ENCODE data around the gene SEPHS2. TPM values are rescaled to one million over a fixed set of nuclear protein-coding genes. Genes with fewer than 3 reads are reported as not detected.

The SEPHS2 gene
- total RNA-seq, 3 donors from 2014 or later (not counting 1 experiment from before 2014, with no cell fraction given) = 25.5 to 37.6 (median 35.0) TPM

DNA sequence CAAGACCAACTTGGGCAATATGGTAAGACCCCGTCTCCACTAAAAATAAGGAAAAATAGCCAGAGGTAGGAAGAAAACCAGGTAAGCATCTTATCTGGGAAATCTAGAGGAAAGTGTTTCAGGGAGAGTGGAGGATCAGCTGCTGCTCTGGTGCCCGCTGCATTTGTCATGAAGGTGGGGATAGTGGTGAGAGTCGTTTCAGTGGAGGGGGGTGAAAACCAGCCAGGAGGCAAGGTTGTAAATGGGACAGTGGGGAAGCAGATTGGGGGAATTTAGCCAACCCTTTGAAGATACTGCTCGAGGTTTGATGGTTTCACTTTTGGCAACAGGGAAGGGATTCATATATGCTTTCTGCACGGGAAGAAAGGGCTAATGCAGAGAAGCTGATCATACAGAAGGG lies 24.7 kb downstream of the SEPHS2 start:
- H3K27me3 Mint-ChIP-seq (ENCODE audit: low read depth in 2 of 2) = no peaks in the 10 kb centered on the region
- no peak overlapping the region for H3K4me3 Mint-ChIP-seq
- intact Hi-C loops (cut with micrococcal nuclease) = no loop called here
- Histone ChIP-seq H3K4me3 (ENCODE audit: low read length) (no peak overlapping the region), H3K4me1 (ENCODE audit: control insufficient read depth, insufficient read depth, low read length) (peaks cover 13% of the 10 kb centered on the region), H3K27me3 (ENCODE audit: control insufficient read depth, insufficient read depth, low read length) (no peaks in the 10 kb centered on the region), H3K36me3 (ENCODE audit: control insufficient read depth, insufficient read depth, low read length) (peaks cover 22% of the 10 kb centered on the region), H3K27ac (ENCODE audit: low read length) (no peak overlapping the region), H3K9me3 (ENCODE audit: control insufficient read depth, insufficient read depth, low read length) (no peaks in the 10 kb centered on the region)
- no peak for ATAC-seq
- peaks cover 10 to 13% of the 10 kb centered on the region in 2 donors for H3K4me1 Mint-ChIP-seq
- H3K9me3 Mint-ChIP-seq = no peaks in the 10 kb centered on the region
- DNase-seq = no peak
- H3K36me3 Mint-ChIP-seq = no peaks in the 10 kb centered on the region
- 79% methylated on average over 5 of the region's 5 CpGs for WGBS (ENCODE audit: insufficient coverage)
- TF ChIP-seq, protein P1, sequence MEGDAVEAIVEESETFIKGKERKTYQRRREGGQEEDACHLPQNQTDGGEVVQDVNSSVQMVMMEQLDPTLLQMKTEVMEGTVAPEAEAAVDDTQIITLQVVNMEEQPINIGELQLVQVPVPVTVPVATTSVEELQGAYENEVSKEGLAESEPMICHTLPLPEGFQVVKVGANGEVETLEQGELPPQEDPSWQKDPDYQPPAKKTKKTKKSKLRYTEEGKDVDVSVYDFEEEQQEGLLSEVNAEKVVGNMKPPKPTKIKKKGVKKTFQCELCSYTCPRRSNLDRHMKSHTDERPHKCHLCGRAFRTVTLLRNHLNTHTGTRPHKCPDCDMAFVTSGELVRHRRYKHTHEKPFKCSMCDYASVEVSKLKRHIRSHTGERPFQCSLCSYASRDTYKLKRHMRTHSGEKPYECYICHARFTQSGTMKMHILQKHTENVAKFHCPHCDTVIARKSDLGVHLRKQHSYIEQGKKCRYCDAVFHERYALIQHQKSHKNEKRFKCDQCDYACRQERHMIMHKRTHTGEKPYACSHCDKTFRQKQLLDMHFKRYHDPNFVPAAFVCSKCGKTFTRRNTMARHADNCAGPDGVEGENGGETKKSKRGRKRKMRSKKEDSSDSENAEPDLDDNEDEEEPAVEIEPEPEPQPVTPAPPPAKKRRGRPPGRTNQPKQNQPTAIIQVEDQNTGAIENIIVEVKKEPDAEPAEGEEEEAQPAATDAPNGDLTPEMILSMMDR (IDR thresholded peaks at IDR 0.05) = no peak
- H3K27ac Mint-ChIP-seq = no peak overlapping the region

DNA sequence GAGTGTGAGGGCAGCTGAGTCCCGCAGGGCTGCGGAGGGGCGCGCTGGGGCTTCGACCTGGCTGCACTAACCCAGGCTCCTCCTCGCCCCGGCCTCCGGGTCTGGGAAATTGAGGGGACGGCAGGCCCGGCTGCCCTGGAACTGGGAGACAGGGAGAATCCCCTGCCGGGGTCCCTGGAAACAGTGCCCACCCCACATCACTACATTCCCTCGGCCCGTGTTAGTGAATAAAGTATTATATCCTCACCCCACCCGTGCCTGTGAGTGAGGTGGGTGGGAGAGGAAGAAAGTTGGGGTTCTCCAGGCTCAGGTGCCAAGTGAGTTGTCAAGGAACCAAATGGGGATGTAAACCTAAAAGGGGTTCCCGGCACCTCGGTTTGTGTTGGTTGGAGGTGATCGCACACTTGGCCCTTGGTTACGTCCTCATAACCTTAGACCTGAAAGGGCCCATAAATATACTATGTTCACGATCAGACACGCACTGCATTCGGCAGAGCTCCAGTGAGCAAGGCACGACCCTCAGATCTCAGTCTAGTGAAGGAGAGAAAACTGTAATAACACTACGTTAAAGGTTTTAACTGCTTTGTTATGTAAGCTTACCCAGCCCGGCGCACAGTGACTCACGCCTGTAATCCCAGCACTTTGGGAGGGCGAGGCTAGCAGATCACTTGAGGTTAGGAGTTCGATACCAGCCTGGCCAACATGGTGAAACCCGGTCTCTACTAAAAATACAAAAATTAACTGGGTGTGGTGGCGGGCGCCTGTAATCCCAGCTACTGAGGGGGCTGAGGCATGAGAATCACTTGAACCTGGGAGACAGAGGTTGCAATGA lies 27.1 kb downstream of the SEPHS2 start:
- intact Hi-C loops (cut with micrococcal nuclease) = loop anchor here (5.0 kb wide), 1 partner anchor 46 kb away; the partner anchor contains the start of genes MYL11 and TBC1D10B
- DNase-seq (peak in 1 of 2 donors; percentile 34), ATAC-seq (no peak)
- peaks cover 11 to 14% of the 10 kb centered on the region in 2 donors for H3K4me1 Mint-ChIP-seq
- peaks cover 8% of the 10 kb centered on the region for H3K36me3 ChIP-seq (ENCODE audit: control insufficient read depth, insufficient read depth, low read length)
- no peaks in the 10 kb centered on the region for H3K9me3 ChIP-seq (ENCODE audit: control insufficient read depth, insufficient read depth, low read length)
- no peaks in the 10 kb centered on the region for H3K9me3 Mint-ChIP-seq
- H3K36me3 Mint-ChIP-seq = no peaks in the 10 kb centered on the region
- peak overlapping the region; percentile 45 to 81 for H3K27ac Mint-ChIP-seq
- H3K4me1 ChIP-seq (ENCODE audit: control insufficient read depth, insufficient read depth, low read length) = peaks cover 13% of the 10 kb centered on the region
- H3K4me3 ChIP-seq (ENCODE audit: low read length) = peak overlapping the region; percentile 32
- no peaks in the 10 kb centered on the region for H3K27me3 Mint-ChIP-seq (ENCODE audit: low read depth in 2 of 2)
- peak overlapping the region; percentile 77 for H3K27ac ChIP-seq (ENCODE audit: low read length)
- no peaks in the 10 kb centered on the region for H3K27me3 ChIP-seq (ENCODE audit: control insufficient read depth, insufficient read depth, low read length)
- peak overlapping the region; percentile 47 for H3K4me3 Mint-ChIP-seq
- WGBS (ENCODE audit: insufficient coverage) = 66% methylated on average over 27 of the region's 31 CpGs
- TF ChIP-seq, protein P1 (IDR thresholded peaks at IDR 0.05) = no peak

DNA sequence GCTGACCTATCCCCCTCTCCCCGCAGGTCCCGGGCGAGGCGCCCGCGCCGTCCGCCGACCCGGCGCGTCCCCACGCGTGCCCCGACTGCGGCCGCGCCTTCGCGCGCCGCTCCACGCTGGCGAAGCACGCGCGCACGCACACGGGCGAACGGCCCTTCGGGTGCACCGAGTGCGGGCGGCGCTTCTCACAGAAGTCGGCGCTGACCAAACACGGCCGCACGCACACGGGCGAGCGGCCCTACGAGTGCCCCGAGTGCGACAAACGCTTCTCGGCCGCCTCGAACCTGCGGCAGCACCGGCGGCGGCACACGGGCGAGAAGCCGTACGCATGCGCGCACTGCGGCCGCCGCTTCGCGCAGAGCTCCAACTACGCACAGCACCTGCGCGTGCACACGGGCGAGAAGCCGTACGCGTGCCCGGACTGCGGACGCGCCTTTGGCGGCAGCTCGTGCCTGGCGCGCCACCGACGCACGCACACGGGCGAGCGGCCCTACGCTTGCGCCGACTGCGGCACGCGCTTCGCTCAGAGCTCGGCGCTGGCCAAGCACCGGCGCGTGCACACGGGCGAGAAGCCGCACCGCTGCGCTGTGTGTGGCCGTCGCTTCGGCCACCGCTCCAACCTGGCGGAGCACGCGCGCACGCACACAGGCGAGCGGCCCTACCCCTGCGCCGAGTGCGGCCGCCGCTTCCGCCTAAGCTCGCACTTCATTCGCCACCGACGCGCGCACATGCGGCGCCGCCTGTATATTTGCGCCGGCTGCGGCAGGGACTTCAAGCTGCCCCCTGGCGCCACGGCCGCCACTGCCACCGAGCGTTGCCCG lies 27.9 kb downstream of the SEPHS2 start:
- peaks cover 4% of the 10 kb centered on the region for H3K36me3 ChIP-seq (ENCODE audit: control insufficient read depth, insufficient read depth, low read length)
- Mint-ChIP-seq H3K27ac (peak overlapping the region; percentile 51 to 81), H3K4me3 (peak overlapping the region; percentile 67), H3K4me1 (peaks cover 11 to 14% of the 10 kb centered on the region in 2 donors), H3K9me3 (no peaks in the 10 kb centered on the region), H3K27me3 (ENCODE audit: low read depth in 2 of 2) (no peaks in the 10 kb centered on the region), H3K36me3 (no peaks in the 10 kb centered on the region)
- peaks cover 13% of the 10 kb centered on the region for H3K4me1 ChIP-seq (ENCODE audit: control insufficient read depth, insufficient read depth, low read length)
- no peaks in the 10 kb centered on the region for H3K27me3 ChIP-seq (ENCODE audit: control insufficient read depth, insufficient read depth, low read length)
- peak overlapping the region; percentile 77 for H3K27ac ChIP-seq (ENCODE audit: low read length)
- peak; percentile 85 to 98 for DNase-seq
- no peaks in the 10 kb centered on the region for H3K9me3 ChIP-seq (ENCODE audit: control insufficient read depth, insufficient read depth, low read length)
- intact Hi-C loops (cut with micrococcal nuclease) = loop anchor here (2.0 to 5.0 kb wide), 2 partner anchors 45 to 67 kb away; partner anchors contain the start of genes MYL11 and TBC1D10B
- WGBS (ENCODE audit: insufficient coverage) = 2% methylated on average over 140 of the region's 140 CpGs
- peak; percentile 86 to 97 (median 88) for ATAC-seq
- TF ChIP-seq, protein P1 (IDR thresholded peaks at IDR 0.05) = no peak
- peak overlapping the region; percentile 40 for H3K4me3 ChIP-seq (ENCODE audit: low read length)
